ENCODE results near the gene ZFYVE28. TPM values are rescaled to one million over a fixed set of nuclear protein-coding genes. Genes with fewer than 3 reads are reported as not detected.

ZFYVE28 gene
- total and polyA plus RNA-seq, 2 donors (not counting 1 experiment from before 2014, with no cell fraction given) = 5.8 to 12.1 TPM

DNA sequence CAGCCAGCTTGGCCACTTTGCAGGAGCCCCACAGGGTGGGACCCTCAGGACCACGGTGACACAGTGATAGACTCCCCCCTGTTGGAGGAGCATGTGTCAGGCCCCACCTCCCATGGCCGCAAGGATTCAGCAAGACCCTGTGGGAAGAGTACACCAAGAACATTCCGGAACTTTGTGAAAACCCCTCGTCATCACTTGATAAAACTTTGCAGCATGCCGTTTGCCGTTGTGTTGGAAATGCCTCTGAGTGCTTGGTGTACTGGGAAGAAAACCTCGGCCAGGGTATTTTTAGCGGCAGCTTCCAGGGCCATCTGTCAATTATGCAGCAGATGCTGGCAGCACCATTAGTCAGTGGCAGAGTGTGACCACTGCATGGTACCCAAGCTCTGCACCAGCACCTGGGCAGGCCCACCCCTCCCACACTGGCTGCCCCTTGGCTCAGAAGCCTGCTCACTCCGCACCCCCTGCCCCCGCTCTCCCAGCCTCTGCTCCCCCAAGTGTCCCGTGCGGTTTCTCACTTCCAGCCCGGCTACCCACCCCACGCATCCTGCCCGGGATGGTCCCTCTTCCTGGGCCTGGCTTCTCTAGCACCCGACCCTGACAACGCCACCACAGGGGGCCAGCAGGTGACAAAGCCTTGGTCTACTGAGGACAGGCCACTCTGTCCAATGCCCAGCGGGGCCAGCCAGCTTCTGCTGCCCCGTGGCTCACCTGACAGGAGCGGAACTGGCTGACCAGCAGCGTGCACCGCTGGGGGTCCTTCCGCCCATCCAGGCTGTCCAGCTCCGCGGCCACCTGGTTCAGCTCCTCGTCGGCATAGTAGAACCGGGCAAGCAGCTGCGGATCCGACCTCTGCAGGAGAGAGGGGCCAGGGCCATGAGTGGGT, 65.0 kb downstream of the ZFYVE28 start:
- no peak overlapping the region for H3K27ac ChIP-seq (ENCODE audit: low read length in 2 of 2)
- H3K27me3 ChIP-seq (replicated peaks in 1 of 4; ENCODE audit: control extremely low read depth in 1 of 4, control insufficient read depth in 3 of 4, insufficient read depth in 4 of 4, low read length in 3 of 4) = no peaks in the 10 kb centered on the region
- TF ChIP-seq EZH2 (IDR thresholded peaks at IDR 0.05; ENCODE audit: borderline replicate concordance, insufficient read depth, low read depth, low read length, poor library complexity, severe bottlenecking) = no peak
- H3K27ac Mint-ChIP-seq = no peak overlapping the region
- 92% methylated on average over 28 of the region's 30 CpGs for WGBS (ENCODE audit: insufficient coverage)
- H3K4me2 ChIP-seq (replicated peaks; ENCODE audit: low read depth, low read length, poor library complexity, severe bottlenecking) = peak overlapping the region; percentile 25
- no peaks in the 10 kb centered on the region for H3K9me3 Mint-ChIP-seq (ENCODE audit: insufficient read depth)
- ChIA-PET CTCF (interaction anchor here (0.7 to 6.0 kb wide), 12 partner anchors 12 to 245 kb away, joined by 3 to 43 read pairs (median 4); partner anchors contain the start of genes HAUS3, MXD4 and POLN), POLR2A (interaction anchor here (1.1 kb wide), 1 partner anchor 63 kb away, joined by 3 read pairs; no protein-coding TSS in a partner anchor)
- intact Hi-C loops (cut with micrococcal nuclease) = loop anchor here (1.0 to 5.0 kb wide), 4 partner anchors 65 to 133 kb away; partner anchors contain the start of genes CFAP99, HAUS3, POLN and ZFYVE28
- no peaks in the 10 kb centered on the region for H4K20me1 ChIP-seq (ENCODE audit: control insufficient read depth, insufficient read depth, low read length, poor library complexity, severe bottlenecking)
- peaks cover 11% of the 10 kb centered on the region for H3K79me2 ChIP-seq (ENCODE audit: control insufficient read depth, insufficient read depth, low read length)
- H3K4me3 ChIP-seq (ENCODE audit: control extremely low read depth in 1 of 5, extremely low read depth in 1 of 5, insufficient read depth in 1 of 5, low read depth in 2 of 5, low read length in 4 of 5) = no peak overlapping the region
- H3K9me3 ChIP-seq (ENCODE audit: control extremely low read depth in 1 of 3, control insufficient read depth in 2 of 3, insufficient read depth in 1 of 3, low read length in 2 of 3) = no peaks in the 10 kb centered on the region
- H3K4me1 ChIP-seq (ENCODE audit: control insufficient read depth in 2 of 2, insufficient read depth in 2 of 2, low read length in 2 of 2) = peaks cover 11 to 13% of the 10 kb centered on the region in 2 donors
- peaks cover 15% of the 10 kb centered on the region for H3K4me1 Mint-ChIP-seq
- no peak overlapping the region for H3K4me3 Mint-ChIP-seq
- no peak overlapping the region for H3K9ac ChIP-seq (ENCODE audit: low read length)
- ATAC-seq (ENCODE audit: low read depth) (no peak), DNase-seq (no peak)
- no peaks in the 10 kb centered on the region for H3K36me3 ChIP-seq (replicated peaks in 1 of 2; ENCODE audit: control extremely low read depth in 1 of 2, control insufficient read depth in 1 of 2, extremely low read depth in 1 of 2, insufficient read depth in 2 of 2, low read length in 1 of 2)
- H3K27me3 Mint-ChIP-seq = no peaks in the 10 kb centered on the region
- H2AFZ ChIP-seq (ENCODE audit: insufficient read depth, low read depth, low read length, poor library complexity, severe bottlenecking) = no peak overlapping the region

DNA sequence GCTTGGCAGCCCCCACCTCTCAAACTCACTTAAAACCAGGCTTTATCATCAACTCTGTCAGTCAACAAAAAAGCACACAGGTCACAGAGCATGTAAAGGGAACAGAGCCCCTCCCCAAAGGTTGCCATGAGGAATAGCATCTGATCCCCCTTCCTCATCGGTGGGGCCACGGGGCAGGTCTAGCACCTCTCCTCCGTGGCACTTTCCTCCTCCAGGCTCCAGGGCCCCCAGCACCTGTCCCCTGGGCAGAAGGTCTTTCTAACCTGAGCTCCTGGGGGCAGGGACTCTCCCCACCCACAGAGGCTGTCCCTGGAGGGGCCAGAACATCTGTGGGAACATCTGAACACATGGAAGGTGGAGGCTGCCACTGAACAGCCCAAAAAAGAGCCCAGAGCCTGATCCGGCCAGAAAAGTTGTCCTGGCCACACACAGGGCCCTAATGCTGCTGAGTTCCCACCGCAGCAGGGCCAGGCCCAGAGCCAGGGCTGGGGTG, 65.7 kb downstream of the ZFYVE28 start:
- no peak overlapping the region for H3K4me2 ChIP-seq (replicated peaks; ENCODE audit: low read depth, low read length, poor library complexity, severe bottlenecking)
- H3K79me2 ChIP-seq (ENCODE audit: control insufficient read depth, insufficient read depth, low read length) = peaks cover 11% of the 10 kb centered on the region
- Mint-ChIP-seq H3K4me1 (peaks cover 15% of the 10 kb centered on the region), H3K27me3 (no peaks in the 10 kb centered on the region), H3K9me3 (ENCODE audit: insufficient read depth) (no peaks in the 10 kb centered on the region), H3K4me3 (no peak overlapping the region), H3K27ac (no peak overlapping the region)
- H4K20me1 ChIP-seq (ENCODE audit: control insufficient read depth, insufficient read depth, low read length, poor library complexity, severe bottlenecking) = no peaks in the 10 kb centered on the region
- H3K4me1 ChIP-seq (ENCODE audit: control insufficient read depth in 2 of 2, insufficient read depth in 2 of 2, low read length in 2 of 2) = peaks cover 11 to 13% of the 10 kb centered on the region in 2 donors
- no peak overlapping the region for H2AFZ ChIP-seq (ENCODE audit: insufficient read depth, low read depth, low read length, poor library complexity, severe bottlenecking)
- ATAC-seq (ENCODE audit: low read depth) (no peak), DNase-seq (no peak)
- no peaks in the 10 kb centered on the region for H3K9me3 ChIP-seq (ENCODE audit: control extremely low read depth in 1 of 3, control insufficient read depth in 2 of 3, insufficient read depth in 1 of 3, low read length in 2 of 3)
- POLR2A ChIA-PET = no interaction called here
- CTCF ChIA-PET = interaction anchor here (1.7 to 6.0 kb wide), 2 partner anchors 112 to 133 kb away, joined by 4 to 43 read pairs; no protein-coding TSS in a partner anchor
- H3K36me3 ChIP-seq (replicated peaks in 1 of 2; ENCODE audit: control extremely low read depth in 1 of 2, control insufficient read depth in 1 of 2, extremely low read depth in 1 of 2, insufficient read depth in 2 of 2, low read length in 1 of 2) = no peaks in the 10 kb centered on the region
- H3K27ac ChIP-seq (ENCODE audit: low read length in 2 of 2) = no peak overlapping the region
- WGBS (ENCODE audit: insufficient coverage) = 88% methylated on average over 5 of the region's 5 CpGs
- no peak overlapping the region for H3K4me3 ChIP-seq (ENCODE audit: control extremely low read depth in 1 of 5, extremely low read depth in 1 of 5, insufficient read depth in 1 of 5, low read depth in 2 of 5, low read length in 4 of 5)
- TF ChIP-seq, protein P1, sequence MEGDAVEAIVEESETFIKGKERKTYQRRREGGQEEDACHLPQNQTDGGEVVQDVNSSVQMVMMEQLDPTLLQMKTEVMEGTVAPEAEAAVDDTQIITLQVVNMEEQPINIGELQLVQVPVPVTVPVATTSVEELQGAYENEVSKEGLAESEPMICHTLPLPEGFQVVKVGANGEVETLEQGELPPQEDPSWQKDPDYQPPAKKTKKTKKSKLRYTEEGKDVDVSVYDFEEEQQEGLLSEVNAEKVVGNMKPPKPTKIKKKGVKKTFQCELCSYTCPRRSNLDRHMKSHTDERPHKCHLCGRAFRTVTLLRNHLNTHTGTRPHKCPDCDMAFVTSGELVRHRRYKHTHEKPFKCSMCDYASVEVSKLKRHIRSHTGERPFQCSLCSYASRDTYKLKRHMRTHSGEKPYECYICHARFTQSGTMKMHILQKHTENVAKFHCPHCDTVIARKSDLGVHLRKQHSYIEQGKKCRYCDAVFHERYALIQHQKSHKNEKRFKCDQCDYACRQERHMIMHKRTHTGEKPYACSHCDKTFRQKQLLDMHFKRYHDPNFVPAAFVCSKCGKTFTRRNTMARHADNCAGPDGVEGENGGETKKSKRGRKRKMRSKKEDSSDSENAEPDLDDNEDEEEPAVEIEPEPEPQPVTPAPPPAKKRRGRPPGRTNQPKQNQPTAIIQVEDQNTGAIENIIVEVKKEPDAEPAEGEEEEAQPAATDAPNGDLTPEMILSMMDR (IDR thresholded peaks at IDR 0.05) = no peak
- no peak for TF ChIP-seq EZH2 (IDR thresholded peaks at IDR 0.05; ENCODE audit: borderline replicate concordance, insufficient read depth, low read depth, low read length, poor library complexity, severe bottlenecking)
- H3K9ac ChIP-seq (ENCODE audit: low read length) = no peak overlapping the region
- H3K27me3 ChIP-seq (replicated peaks in 1 of 4; ENCODE audit: control extremely low read depth in 1 of 4, control insufficient read depth in 3 of 4, insufficient read depth in 4 of 4, low read length in 3 of 4) = no peaks in the 10 kb centered on the region
- intact Hi-C loops (cut with micrococcal nuclease) = loop anchor here (5.0 kb wide), 1 partner anchor 70 kb away; no protein-coding TSS in a partner anchor

Measured in B cell (primary cell).